DMS53 treated with DMSO at 0.1 percent for 48 hours (cell line): Measurements from ENCODE around the gene SLITRK3.
A peak's percentile ranks its signal among the peaks of the same experiment; 100 is the strongest.

Experiments
- DNase-seq: peaks from one replicate; lab custom pipeline; 2025; ENCODE audit not compliant: unreplicated experiment; lab: John Stamatoyannopoulos, UW

SLITRK3 gene, protein sequence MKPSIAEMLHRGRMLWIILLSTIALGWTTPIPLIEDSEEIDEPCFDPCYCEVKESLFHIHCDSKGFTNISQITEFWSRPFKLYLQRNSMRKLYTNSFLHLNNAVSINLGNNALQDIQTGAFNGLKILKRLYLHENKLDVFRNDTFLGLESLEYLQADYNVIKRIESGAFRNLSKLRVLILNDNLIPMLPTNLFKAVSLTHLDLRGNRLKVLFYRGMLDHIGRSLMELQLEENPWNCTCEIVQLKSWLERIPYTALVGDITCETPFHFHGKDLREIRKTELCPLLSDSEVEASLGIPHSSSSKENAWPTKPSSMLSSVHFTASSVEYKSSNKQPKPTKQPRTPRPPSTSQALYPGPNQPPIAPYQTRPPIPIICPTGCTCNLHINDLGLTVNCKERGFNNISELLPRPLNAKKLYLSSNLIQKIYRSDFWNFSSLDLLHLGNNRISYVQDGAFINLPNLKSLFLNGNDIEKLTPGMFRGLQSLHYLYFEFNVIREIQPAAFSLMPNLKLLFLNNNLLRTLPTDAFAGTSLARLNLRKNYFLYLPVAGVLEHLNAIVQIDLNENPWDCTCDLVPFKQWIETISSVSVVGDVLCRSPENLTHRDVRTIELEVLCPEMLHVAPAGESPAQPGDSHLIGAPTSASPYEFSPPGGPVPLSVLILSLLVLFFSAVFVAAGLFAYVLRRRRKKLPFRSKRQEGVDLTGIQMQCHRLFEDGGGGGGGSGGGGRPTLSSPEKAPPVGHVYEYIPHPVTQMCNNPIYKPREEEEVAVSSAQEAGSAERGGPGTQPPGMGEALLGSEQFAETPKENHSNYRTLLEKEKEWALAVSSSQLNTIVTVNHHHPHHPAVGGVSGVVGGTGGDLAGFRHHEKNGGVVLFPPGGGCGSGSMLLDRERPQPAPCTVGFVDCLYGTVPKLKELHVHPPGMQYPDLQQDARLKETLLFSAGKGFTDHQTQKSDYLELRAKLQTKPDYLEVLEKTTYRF

DNA sequence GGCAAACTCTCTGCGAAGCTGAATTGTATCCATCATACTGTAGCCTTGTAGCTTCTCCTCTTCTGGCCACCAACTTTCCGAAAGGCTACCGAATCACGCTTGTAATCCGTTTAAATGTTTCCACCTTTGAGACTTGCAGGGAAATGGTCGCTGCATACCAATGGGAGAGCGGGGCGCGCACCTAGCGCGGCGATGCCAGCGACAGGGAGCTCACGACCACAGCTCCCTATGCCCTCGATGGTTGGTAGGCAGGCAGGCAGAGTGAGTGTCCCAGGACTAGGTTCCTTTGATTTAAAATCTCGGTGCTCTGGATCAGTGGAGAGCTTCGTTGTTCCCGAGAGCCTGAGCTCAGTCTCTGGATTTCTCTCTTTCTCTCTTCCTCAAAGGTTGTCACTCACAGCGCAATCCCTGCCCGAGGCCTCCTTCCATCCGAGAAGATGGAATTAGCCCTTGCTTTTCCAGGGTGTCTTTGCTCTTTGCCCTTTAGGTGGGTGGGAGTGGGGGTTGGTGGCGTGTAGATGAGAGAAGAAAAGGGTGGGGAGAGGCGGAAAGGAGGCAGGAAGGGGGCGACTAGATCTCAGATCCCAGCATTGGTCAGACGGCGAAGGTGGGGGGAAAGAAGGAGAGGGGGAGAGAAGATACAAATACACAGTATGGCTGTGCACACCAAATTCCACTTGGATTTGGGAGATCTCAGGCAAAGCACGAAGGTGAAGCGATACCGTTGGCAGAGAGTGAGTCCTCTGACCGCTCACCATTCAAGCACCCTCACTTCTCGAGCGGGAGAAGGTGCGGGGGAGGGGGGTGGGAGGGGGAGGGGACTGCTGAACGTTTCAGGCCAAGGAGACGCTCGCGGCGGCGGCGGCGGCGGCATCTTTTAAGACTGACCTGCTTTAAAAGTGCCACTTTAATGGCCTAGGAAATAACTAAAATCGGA is at the start of gene SLITRK3:
Gene SLITRK3, minus strand, starts transcription at position 745 of the 937 bp plus-strand sequence. CDS start 5,554 bp downstream, outside the sequence.
- DNase-seq: peak; percentile 56

- DNase-seq: no peak
Observed at GRCh38 chr3:165243597-165243996, 47.4 kb upstream of the SLITRK3 start.

DNA sequence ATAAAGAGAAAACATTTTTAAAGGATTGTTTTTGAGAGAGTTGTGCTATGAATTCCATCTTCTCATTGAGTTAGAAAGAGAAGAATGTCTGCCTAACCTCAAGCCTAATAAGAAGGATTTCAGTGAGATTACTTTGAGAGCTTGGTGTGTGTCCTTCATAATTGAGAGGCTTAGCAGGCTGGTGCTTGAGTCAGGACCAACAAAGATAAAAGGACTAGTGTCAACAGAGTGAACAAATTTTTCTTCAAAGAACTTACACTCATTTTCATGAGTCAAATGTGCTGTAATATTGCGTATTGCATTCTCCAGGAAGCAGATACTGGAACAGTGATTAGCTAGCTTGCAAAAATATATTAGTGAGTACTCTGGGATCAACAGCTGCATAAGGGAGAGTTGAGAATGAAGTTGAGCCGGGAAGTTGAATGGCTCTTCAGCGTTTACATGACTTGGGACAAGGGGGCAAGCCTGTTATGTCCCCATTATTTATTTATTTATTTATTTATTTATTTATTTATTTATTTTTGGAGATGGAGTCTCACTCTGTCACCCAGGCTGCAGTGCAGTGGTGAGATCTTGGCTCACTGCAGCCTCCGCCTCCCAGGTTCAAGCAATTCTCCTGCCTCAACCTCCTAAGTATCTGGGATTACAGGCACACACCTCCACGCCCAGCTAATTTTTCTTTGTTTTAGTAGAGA is 37.5 kb upstream of the SLITRK3 start:
- DNase-seq: peak; percentile 22

DNA sequence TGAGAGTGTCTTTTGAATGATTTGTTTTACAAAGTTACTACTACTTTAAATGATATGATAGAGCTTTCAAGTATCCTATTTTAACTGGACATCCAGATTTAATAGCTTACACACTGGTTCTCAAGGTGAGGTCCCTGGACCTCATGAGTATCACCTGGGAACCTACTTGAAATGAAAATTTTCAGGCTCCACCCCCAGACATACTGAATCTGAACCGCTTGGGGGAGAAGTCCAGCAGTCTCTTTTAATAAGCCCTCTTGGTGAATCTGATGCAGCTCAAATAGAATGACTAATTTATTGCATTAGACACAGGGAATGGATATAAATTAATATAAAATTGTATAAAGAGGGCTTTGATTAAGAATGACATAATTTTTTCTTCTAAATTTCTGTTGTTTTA is 29.4 kb upstream of the SLITRK3 start:
- DNase-seq: no peak

DNA sequence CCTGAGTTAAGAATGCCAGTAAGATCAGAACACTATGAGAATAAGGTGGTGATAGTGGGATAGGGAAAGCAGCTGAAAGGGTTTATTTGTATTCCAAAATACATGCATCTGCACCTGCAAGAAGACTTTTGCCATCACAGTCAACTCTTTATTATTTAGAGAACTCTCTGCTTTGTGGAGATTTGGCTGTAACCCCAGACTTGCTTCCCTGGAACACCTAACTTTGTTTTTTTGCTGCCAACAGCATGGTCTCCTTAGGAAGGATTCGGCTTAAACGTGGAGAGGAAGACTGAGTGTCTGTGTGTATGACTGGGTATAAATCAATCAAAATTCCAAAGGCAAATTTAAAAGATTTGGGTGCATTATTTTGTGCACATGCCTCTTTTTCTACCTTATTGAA is 21.6 kb upstream of the SLITRK3 start:
- DNase-seq: no peak

DNA sequence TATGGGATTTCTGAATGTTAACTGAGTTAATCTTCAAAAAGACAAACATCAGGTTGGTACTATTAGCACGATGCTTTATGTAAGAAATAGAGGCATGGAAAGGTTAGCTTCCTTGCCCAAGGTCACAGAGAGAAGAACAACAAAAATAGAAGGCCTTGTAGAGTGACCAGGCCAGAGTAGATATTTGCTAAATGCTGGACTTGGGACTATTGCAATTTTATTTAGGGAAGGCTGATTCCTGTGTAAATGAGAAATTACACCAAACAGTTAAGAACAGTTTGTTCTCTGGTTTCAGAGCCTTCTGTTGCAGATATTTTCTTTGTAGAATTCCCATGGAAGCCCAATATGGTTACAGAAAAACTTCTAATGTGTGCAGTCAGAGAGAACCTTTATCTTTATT is 16.4 kb upstream of the SLITRK3 start:
- no peak for DNase-seq

- no peak for DNase-seq
Observed at GRCh38 chr3:165211721-165212120, 15.5 kb upstream of the SLITRK3 start.

- DNase-seq: no peak
Observed at GRCh38 chr3:165210727-165211126, 14.5 kb upstream of the SLITRK3 start.

GRCh38 chr3:165210132-165210531 is 13.9 kb upstream of the SLITRK3 start:
- DNase-seq: no peak

- DNase-seq: peak; percentile 57
Observed at GRCh38 chr3:165206454-165207266, 10.5 kb upstream of the SLITRK3 start.

DNA sequence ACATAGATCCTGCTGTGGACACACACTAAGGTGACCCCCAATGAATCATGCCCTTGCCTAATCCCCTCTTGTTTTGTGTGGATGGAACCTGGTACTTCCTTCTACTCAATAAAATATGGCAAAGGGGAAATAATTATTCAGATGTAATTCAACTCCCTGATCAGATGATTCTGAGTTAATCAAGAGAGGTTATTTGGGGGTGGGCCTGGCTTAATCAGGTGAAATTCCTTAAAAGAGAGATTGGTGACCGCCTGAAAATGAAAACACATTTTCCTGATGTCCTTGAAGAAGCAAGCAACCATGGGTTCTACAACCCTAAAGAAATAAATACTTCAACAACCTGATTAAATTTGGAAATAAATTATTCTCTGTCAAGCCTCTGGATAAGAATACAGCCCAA is 8.3 kb upstream of the SLITRK3 start:
- no peak for DNase-seq

DNA sequence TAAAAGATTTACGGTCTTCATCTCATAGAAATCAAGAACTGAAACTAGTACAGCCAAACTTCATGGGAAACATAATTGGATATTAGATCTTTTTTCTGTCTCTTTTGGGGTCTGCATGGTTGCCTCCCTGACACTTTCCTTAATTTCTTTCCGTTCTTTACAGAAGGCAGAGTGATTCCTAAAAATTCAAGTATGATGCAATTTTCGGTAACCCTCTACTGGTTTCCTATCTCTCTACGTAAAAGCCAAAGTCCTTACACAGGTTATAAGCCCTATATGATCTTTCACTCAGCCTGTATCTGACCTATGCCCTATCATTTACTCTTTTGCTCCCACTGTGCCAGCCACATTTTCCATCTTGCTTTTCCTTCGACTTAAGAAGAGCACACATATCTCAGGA is 6.8 kb upstream of the SLITRK3 start:
- DNase-seq: no peak

DNA sequence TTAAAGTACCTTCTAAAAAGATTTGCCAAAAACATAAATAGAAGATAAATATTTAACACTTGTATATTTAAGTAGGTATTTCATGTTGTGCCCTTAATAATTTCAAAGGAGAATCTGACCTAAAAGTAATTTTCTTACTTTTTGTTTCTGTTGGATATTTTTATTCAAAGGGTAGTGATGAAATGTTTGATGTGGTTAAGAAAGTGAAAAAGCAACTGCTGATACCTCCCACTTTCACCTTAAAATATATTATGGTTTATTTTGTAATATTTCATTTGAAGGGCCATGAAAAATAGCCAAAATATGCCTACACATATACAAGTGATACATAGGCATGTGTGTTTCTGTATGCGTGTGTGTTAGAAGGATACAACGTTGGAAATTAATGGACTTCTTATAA is 5.8 kb upstream of the SLITRK3 start:
- no peak for DNase-seq

DNA sequence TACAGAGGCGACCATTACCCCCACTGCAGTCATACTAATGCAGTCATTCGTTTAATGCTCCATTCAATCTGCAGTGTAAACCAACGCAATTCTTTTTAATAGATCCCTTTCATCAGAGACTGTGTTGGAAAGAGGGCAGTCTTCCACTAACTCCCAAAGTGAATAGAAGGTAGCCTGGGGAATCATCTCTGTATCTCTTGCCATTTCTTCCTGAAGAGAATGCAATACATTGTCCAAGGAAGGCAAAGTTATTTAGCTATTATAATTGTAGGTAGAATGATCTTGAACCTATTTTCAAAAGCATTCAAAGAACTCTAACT is 1.3 kb upstream of the SLITRK3 start:
- no peak for DNase-seq

DNA sequence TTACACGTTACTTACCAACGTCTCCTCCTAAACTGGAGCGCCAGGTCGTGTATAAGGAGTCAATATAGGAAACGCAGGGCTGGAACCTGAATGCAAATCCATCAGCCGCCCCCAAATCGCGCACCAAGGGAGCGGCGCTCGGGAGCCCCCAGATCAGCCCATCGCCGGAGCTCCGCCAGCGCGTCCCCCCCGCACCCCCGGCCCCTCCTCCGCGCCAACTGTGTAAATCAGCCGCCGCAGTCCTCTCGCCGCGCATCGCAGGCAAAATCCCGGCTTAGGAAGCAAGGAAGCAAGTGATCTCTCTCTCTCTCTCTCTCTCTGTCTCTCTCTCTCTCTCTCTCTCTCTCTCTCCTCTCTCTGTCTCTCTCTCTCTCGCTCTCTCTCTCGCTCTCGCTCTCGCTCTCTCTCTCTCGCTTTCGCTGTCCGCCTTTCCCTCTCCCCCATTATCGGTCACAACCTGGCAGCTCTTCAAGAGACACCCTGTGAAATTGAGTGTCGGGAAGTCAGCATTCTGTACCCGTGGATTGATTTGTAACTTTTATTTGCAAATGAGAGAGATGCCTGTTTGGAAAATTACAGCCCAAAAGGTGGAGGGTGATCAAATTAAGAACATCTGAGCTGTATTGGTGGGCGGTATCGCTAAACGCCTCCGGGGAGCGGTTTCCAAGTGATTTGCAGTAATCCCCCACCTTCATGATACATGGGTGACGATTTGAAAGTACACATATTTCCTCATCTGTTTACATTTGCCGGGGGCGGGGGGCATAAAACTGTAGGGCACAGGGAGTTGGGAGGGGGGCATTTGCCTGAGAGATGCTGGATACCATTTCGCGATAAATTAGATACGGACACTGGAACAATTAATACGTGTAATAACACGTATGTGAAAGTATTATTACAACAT is 645 bp upstream of the SLITRK3 start:
- DNase-seq: no peak

DNA sequence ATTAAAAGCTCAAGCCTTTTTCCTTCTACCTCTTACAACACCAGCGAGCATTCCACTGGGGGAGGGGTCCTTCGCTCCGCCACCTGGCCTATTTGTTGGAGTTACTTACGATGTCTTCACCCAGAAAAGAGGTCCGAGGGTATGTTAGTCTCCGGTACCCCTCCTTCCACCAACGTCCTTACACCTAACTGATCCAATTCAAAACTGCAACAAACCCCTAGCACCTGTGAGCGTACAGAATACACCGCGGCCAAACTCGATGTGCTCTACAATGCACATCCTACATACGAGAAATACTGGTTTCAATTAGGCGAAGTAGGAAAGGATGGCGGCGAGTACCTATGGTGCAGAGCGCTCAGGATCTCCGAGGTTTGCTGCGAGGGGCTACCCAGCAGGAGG is 944 bp downstream of the SLITRK3 start:
- peak; percentile 47 for DNase-seq

GRCh38 chr3:165194511-165195240 is 1.5 kb downstream of the SLITRK3 start:
- DNase-seq: no peak
